ENCODE results near the gene ERI3. TPM values are rescaled to one million over a fixed set of nuclear protein-coding genes. Genes with fewer than 3 reads are reported as not detected.

ERI3 gene
- total and polyA plus RNA-seq, 2 of the 13 experiments (the other 11 are each of a cell fraction or from before 2014, with no cell fraction given) = 35.6 to 35.9 TPM

DNA sequence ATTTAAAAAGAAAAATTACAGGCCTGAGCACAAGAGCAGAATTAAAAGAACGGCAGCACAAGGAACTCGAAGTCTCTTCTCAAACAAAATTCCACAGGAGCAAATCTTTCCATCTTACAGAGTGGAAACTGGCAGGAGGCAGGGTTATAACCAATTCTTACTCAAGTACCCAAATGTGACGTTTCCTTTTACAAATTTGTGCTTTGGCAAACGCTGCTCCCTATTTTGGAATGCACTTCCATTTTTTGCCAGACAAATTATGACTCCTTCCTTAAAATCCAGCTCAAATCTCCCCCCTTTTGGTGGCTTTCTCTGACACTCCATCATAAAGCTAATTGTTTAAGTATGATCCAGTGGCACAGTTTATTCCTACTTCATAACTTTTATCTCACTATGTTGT, 7.8 kb downstream of the ERI3 start:
- in situ Hi-C loops (cut with HindIII; ENCODE audit: extremely low pct_ligation_motif_present, low pct_unique_long_range_greater_than_20kb) = no loop called here
- Histone ChIP-seq H3K4me2 (ENCODE audit: low read depth, low read length) (no peak overlapping the region), H3K9ac (ENCODE audit: insufficient read depth, low read depth, low read length) (no peak overlapping the region), H3K27me3 (ENCODE audit: control insufficient read depth in 1 of 2, insufficient read depth in 2 of 2, low read length in 2 of 2) (no peaks in the 10 kb centered on the region), H3K27ac (ENCODE audit: extremely low read length, insufficient read depth, low read length) (no peak overlapping the region), H3K4me3 (replicated peaks in 1 of 3; ENCODE audit: insufficient read depth in 1 of 3, low read depth in 2 of 3, low read length in 3 of 3) (no peak overlapping the region), H3K36me3 (replicated peaks in 1 of 2; ENCODE audit: control insufficient read depth in 1 of 2, insufficient read depth in 2 of 2, low read length in 2 of 2) (no peaks in the 10 kb centered on the region; a peak in 1 of 5 replicates), H3K9me3 (ENCODE audit: low read length) (no peaks in the 10 kb centered on the region), H3K79me2 (ENCODE audit: insufficient read depth, low read length) (peaks cover 4% of the 10 kb centered on the region), H3K4me1 (ENCODE audit: insufficient read depth, low read length) (peaks cover 5% of the 10 kb centered on the region; the same call in 1 of the 2 replicates), H2AFZ (ENCODE audit: low read length) (no peak overlapping the region), H4K20me1 (ENCODE audit: insufficient read depth, low read length) (no peaks in the 10 kb centered on the region)
- ChIA-PET CTCF (ENCODE audit: low intra/inter-chr PET ratio, low total read pairs) (no interaction called here), POLR2A (no interaction called here)
- ATAC-seq = no peak
- no peak for FAIRE-seq
- BruUV-seq (replicated peaks) = no TSS peak
- no peak for TF ChIP-seq ZNF354B (CRISPR knock-in tag; IDR thresholded peaks at IDR 0.05)
- TF ChIP-seq SP140L (CRISPR knock-in tag; IDR thresholded peaks at IDR 0.05; ENCODE audit: borderline replicate concordance) = no peak
- TF ChIP-seq, protein P1, sequence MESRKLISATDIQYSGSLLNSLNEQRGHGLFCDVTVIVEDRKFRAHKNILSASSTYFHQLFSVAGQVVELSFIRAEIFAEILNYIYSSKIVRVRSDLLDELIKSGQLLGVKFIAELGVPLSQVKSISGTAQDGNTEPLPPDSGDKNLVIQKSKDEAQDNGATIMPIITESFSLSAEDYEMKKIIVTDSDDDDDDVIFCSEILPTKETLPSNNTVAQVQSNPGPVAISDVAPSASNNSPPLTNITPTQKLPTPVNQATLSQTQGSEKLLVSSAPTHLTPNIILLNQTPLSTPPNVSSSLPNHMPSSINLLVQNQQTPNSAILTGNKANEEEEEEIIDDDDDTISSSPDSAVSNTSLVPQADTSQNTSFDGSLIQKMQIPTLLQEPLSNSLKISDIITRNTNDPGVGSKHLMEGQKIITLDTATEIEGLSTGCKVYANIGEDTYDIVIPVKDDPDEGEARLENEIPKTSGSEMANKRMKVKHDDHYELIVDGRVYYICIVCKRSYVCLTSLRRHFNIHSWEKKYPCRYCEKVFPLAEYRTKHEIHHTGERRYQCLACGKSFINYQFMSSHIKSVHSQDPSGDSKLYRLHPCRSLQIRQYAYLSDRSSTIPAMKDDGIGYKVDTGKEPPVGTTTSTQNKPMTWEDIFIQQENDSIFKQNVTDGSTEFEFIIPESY (CRISPR knock-in tag; IDR thresholded peaks at IDR 0.05) = no peak
- no peak for TF ChIP-seq ZNF44 (CRISPR knock-in tag; IDR thresholded peaks at IDR 0.05)
- no peak for TF ChIP-seq ZNF563 (CRISPR knock-in tag; IDR thresholded peaks at IDR 0.05)
- WGBS (ENCODE audit: low lambda C conversion rate) = 92% methylated on average over 4 of the region's 4 CpGs
- DNase-seq (ENCODE audit: low spot score) = no peak
- intact Hi-C loops (cut with micrococcal nuclease; ENCODE audit: unreplicated experiment) = no loop called here

DNA sequence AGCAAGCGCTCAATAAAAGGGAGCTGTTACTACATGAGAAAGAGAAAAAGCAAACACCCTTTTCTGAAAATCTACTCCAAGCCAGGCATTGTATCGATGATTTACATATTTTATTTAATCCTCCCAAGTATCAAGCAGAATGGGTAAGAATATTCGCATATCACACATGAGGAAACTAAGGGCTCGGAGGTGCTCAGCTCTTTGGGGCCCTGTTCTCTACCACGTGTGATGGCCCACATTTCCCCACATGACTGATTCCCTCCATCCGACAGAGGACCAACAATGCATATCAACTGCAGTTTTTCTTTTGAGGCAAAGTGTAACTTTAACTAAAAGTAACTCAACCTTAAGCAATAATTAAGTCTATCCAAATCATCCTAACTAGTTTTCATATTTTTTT, 8.2 kb downstream of the ERI3 start:
- in situ Hi-C loops (cut with HindIII; ENCODE audit: extremely low pct_ligation_motif_present, low pct_unique_long_range_greater_than_20kb) (no loop called here), intact Hi-C loops (cut with micrococcal nuclease; ENCODE audit: unreplicated experiment) (no loop called here)
- H3K9ac ChIP-seq (ENCODE audit: insufficient read depth, low read depth, low read length) = no peak overlapping the region
- CTCF ChIA-PET (ENCODE audit: low intra/inter-chr PET ratio, low total read pairs) = no interaction called here
- H4K20me1 ChIP-seq (ENCODE audit: insufficient read depth, low read length) = no peaks in the 10 kb centered on the region
- POLR2A ChIA-PET = no interaction called here
- H3K36me3 ChIP-seq (replicated peaks in 1 of 2; ENCODE audit: control insufficient read depth in 1 of 2, insufficient read depth in 2 of 2, low read length in 2 of 2) = no peaks in the 10 kb centered on the region; a peak in 1 of 5 replicates
- no peak for ATAC-seq
- H2AFZ ChIP-seq (ENCODE audit: low read length) = no peak overlapping the region
- no TSS peak for BruUV-seq (replicated peaks)
- DNase-seq (ENCODE audit: low spot score) = no peak
- no peaks in the 10 kb centered on the region for H3K27me3 ChIP-seq (ENCODE audit: control insufficient read depth in 1 of 2, insufficient read depth in 2 of 2, low read length in 2 of 2)
- H3K4me1 ChIP-seq (ENCODE audit: insufficient read depth, low read length) = 0 out of 2 replicates have a peak, but pooled peaks cover under 1% of the 10 kb centered on the region
- 95% methylated on average over 6 of the region's 6 CpGs for WGBS (ENCODE audit: low lambda C conversion rate)
- no peak for FAIRE-seq
- H3K4me2 ChIP-seq (ENCODE audit: low read depth, low read length) = no peak overlapping the region
- H3K79me2 ChIP-seq (ENCODE audit: insufficient read depth, low read length) = peaks cover 4% of the 10 kb centered on the region
- no peak overlapping the region for H3K27ac ChIP-seq (ENCODE audit: extremely low read length, insufficient read depth, low read length)
- no peak overlapping the region for H3K4me3 ChIP-seq (replicated peaks in 1 of 3; ENCODE audit: insufficient read depth in 1 of 3, low read depth in 2 of 3, low read length in 3 of 3)
- no peaks in the 10 kb centered on the region for H3K9me3 ChIP-seq (ENCODE audit: low read length)
- no peak for TF ChIP-seq SYNCRIP (IDR thresholded peaks at IDR 0.05; ENCODE audit: insufficient read depth, low read depth, low read length)
- no peak for TF ChIP-seq WIZ (CRISPR knock-in tag; IDR thresholded peaks at IDR 0.05)
- TF ChIP-seq TEAD2 (CRISPR knock-in tag; IDR thresholded peaks at IDR 0.05) = no peak
- TF ChIP-seq HNRNPLL (IDR thresholded peaks at IDR 0.05; ENCODE audit: low read depth, low read length, poor library complexity, severe bottlenecking) = no peak
- TF ChIP-seq ZNF17 (CRISPR knock-in tag; IDR thresholded peaks at IDR 0.05) = no peak
- TF ChIP-seq, protein P2, sequence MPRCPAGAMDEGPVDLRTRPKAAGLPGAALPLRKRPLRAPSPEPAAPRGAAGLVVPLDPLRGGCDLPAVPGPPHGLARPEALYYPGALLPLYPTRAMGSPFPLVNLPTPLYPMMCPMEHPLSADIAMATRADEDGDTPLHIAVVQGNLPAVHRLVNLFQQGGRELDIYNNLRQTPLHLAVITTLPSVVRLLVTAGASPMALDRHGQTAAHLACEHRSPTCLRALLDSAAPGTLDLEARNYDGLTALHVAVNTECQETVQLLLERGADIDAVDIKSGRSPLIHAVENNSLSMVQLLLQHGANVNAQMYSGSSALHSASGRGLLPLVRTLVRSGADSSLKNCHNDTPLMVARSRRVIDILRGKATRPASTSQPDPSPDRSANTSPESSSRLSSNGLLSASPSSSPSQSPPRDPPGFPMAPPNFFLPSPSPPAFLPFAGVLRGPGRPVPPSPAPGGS (CRISPR knock-in tag; IDR thresholded peaks at IDR 0.05) = no peak
- TF ChIP-seq NFRKB (IDR thresholded peaks at IDR 0.05) = no peak
- no peak for TF ChIP-seq SMAD1 (CRISPR knock-in tag; IDR thresholded peaks at IDR 0.05; ENCODE audit: borderline replicate concordance, low read depth)
- TF ChIP-seq CHD2 (IDR thresholded peaks at IDR 0.05; ENCODE audit: low read depth, low read length) = no peak
